Endodermal cell (in vitro differentiated cells): Measurements from ENCODE around the gene SOS1. TPM values are rescaled to one million over a fixed set of nuclear protein-coding genes. Genes with fewer than 3 reads are reported as not detected.

ENCODE experiments used
- DNase-seq: peaks from one replicate; pipeline ENCODE4 v3.0.0-alpha.2; 2017
- H3K27ac ChIP-seq: 2 replicates; pipeline ENCODE4 v1.5.1; 2013; ENCODE audit warnings: mild to moderate bottlenecking, low read depth, low read length, moderate library complexity
- H3K27me3 ChIP-seq: 2 replicates; pipeline ENCODE4 v1.6.1; 2013; ENCODE audit warnings: mild to moderate bottlenecking, low read length, moderate library complexity; ENCODE audit not compliant: insufficient read depth, control insufficient read depth, poor library complexity, severe bottlenecking
- H3K36me3 ChIP-seq: 2 replicates; pipeline ENCODE4 v1.7.0; 2013; ENCODE audit warnings: mild to moderate bottlenecking, low read length, moderate library complexity; ENCODE audit not compliant: control insufficient read depth, insufficient read depth
- H3K4me1 ChIP-seq: one replicate; pipeline ENCODE4 v1.7.0; 2013; ENCODE audit warnings: low read length; ENCODE audit not compliant: control insufficient read depth, insufficient read depth
- H3K4me3 ChIP-seq: 2 replicates; pipeline ENCODE4 v1.5.1; 2013; ENCODE audit warnings: mild to moderate bottlenecking, low read length, moderate library complexity
- H3K9ac ChIP-seq: 2 replicates; pipeline ENCODE4 v1.6.1; 2013; ENCODE audit warnings: mild to moderate bottlenecking, low read length, moderate library complexity; ENCODE audit not compliant: poor library complexity, severe bottlenecking; ENCODE audit errors: extremely low read depth
- H3K9me3 ChIP-seq: 2 replicates; pipeline ENCODE4 v1.6.1; 2013; ENCODE audit warnings: mild to moderate bottlenecking, low read length, moderate library complexity; ENCODE audit not compliant: control insufficient read depth
- H3K27ac Mint-ChIP-seq: 2 replicates; pipeline ENCODE4 v1.8.0; 2020; ENCODE audit warnings: mixed read lengths
- H3K27me3 Mint-ChIP-seq: 2 replicates; pipeline ENCODE4 v1.8.0; 2021; ENCODE audit warnings: mild to moderate bottlenecking, mixed read lengths; ENCODE audit not compliant: insufficient read depth
- H3K36me3 Mint-ChIP-seq: 2 replicates; pipeline ENCODE4 v1.8.0; 2020; ENCODE audit warnings: low read depth, mixed read lengths
- H3K4me1 Mint-ChIP-seq: 2 replicates; pipeline ENCODE4 v1.8.0; 2020; ENCODE audit warnings: mixed read lengths
- H3K4me3 Mint-ChIP-seq: 2 replicates; pipeline ENCODE4 v1.8.0; 2020; ENCODE audit warnings: mild to moderate bottlenecking, moderate library complexity, mixed read lengths
- H3K9me3 Mint-ChIP-seq: 2 replicates; pipeline ENCODE4 v1.8.0; 2020; ENCODE audit warnings: mild to moderate bottlenecking, mixed read lengths
- WGBS, 2 experiments: methylation state at CpG; one replicate each; pipeline versions ENCODE4 v1.1.5 to v1.1.7; 2013; ENCODE audit warnings: missing lambda C conversion rate in 2 of 2, mixed read lengths in 1 of 2; ENCODE audit not compliant: insufficient coverage in 1 of 2, insufficient read length in 1 of 2; 5-methylcytosine and 5-hydroxymethylcytosine counted together
- total RNA-seq, 2 donors: library from RNA; stranded (reverse); fragmentation: NEBNext Ultra II Directional in 1 of 2; extraction: Animal tissue kit (Norgen Biotek cat#: 25700) in 1 of 2; gene quantifications; 2 replicates in 1 of 2; 3 replicates in 1 of 2; pipeline ENCODE4 v1.2.1, GENCODE V29; 2021
- TF ChIP-seq, protein P1 (sequence below): fragments of 200-600 bp; sonication (generic); conservative IDR thresholded peaks from 2 replicates; pipeline ENCODE4 v1.5.0; 2021; ENCODE audit warnings: antibody characterized with exemption, mild to moderate bottlenecking

The SOS1 gene
- total RNA-seq, 2 donors from 2014 or later = 34.0 to 39.0 TPM

DNA sequence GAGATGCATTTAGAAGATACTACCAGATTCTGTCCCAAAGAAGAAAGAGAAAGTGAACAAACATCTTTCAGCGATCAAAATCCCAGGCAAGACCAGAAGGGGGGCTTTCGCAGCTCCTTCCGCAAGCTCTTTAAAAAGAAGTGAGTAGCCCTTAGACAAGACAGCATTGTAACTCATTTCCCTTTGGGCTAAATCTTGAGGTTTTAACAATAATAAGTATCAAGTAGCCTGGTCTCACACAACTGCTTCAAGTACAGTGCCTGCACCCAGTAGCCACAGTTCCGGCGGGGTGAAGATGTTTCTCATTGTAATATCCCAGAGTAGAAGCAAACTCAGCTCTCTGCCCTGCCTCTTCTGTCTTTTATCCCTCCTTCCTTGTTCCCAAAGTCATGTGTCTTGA is 154.8 kb downstream of the SOS1 start:
- Mint-ChIP-seq H3K36me3 (no peaks in the 10 kb centered on the region), H3K27ac (no peak overlapping the region), H3K4me3 (no peak overlapping the region), H3K9me3 (no peaks in the 10 kb centered on the region), H3K4me1 (peaks cover 2% of the 10 kb centered on the region), H3K27me3 (peaks cover 15% of the 10 kb centered on the region)
- H3K9me3 ChIP-seq = no peaks in the 10 kb centered on the region
- H3K27me3 ChIP-seq = peaks cover 8% of the 10 kb centered on the region
- WGBS, 2 experiments = 91 to 92% methylated on average over 5 of the region's 5 CpGs
- H3K4me3 ChIP-seq = no peak overlapping the region
- H3K9ac ChIP-seq = no peak overlapping the region
- H3K36me3 ChIP-seq = no peaks in the 10 kb centered on the region
- no peak for DNase-seq
- H3K27ac ChIP-seq = no peak overlapping the region
- TF ChIP-seq, protein P1, sequence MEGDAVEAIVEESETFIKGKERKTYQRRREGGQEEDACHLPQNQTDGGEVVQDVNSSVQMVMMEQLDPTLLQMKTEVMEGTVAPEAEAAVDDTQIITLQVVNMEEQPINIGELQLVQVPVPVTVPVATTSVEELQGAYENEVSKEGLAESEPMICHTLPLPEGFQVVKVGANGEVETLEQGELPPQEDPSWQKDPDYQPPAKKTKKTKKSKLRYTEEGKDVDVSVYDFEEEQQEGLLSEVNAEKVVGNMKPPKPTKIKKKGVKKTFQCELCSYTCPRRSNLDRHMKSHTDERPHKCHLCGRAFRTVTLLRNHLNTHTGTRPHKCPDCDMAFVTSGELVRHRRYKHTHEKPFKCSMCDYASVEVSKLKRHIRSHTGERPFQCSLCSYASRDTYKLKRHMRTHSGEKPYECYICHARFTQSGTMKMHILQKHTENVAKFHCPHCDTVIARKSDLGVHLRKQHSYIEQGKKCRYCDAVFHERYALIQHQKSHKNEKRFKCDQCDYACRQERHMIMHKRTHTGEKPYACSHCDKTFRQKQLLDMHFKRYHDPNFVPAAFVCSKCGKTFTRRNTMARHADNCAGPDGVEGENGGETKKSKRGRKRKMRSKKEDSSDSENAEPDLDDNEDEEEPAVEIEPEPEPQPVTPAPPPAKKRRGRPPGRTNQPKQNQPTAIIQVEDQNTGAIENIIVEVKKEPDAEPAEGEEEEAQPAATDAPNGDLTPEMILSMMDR = no peak
- H3K4me1 ChIP-seq = no peaks in the 10 kb centered on the region

DNA sequence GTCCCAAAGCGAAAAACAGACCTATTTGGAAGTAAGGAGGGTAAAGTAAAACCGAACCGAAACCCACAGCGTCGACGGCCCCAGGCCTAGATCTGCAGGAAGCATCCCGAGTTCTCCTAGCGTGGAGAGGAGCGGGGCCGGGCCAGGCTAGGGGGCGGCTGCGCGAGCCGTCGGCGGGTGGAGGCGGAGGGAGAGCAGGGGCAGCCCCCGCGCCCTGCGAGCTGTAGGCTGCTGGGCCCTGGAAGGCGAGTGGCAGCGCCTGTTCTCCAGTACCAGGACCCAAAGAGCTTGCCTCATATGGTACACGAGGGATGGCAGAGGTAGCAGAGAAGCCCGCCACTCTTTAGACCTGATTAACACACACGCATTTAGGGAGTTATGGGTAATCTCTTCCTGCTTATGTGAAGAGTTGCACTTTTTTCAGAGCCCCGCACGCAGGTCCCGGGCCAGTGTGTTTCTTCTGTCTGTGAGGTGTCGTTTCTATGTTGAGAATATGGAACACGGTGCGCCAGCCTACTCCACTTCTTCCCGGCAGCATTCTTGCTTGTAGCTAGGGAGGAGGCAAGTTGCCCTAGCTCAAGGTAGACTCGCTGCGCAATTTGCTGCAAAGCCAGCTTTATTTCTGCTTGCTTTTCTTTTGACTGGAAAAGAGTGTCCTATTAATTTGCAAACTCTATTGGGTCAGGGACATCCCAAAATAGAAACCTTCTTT is 160.1 kb downstream of the SOS1 start:
- peaks cover 60% of the 10 kb centered on the region for H3K27me3 Mint-ChIP-seq
- no peak overlapping the region for H3K4me3 ChIP-seq
- no peaks in the 10 kb centered on the region for H3K4me1 ChIP-seq
- WGBS, 2 experiments = 59 to 80% methylated on average over 29 to 34 of the region's 34 CpGs
- peak overlapping the region; percentile 40 for H3K4me3 Mint-ChIP-seq
- H3K27me3 ChIP-seq = peaks cover 13% of the 10 kb centered on the region
- TF ChIP-seq, protein P1 = no peak
- no peaks in the 10 kb centered on the region for H3K4me1 Mint-ChIP-seq
- no peak overlapping the region for H3K27ac Mint-ChIP-seq
- H3K36me3 ChIP-seq = no peaks in the 10 kb centered on the region
- H3K27ac ChIP-seq = no peak overlapping the region
- DNase-seq = no peak
- no peaks in the 10 kb centered on the region for H3K9me3 ChIP-seq
- H3K9ac ChIP-seq = no peak overlapping the region
- H3K36me3 Mint-ChIP-seq = no peaks in the 10 kb centered on the region
- peaks cover 2% of the 10 kb centered on the region for H3K9me3 Mint-ChIP-seq

DNA sequence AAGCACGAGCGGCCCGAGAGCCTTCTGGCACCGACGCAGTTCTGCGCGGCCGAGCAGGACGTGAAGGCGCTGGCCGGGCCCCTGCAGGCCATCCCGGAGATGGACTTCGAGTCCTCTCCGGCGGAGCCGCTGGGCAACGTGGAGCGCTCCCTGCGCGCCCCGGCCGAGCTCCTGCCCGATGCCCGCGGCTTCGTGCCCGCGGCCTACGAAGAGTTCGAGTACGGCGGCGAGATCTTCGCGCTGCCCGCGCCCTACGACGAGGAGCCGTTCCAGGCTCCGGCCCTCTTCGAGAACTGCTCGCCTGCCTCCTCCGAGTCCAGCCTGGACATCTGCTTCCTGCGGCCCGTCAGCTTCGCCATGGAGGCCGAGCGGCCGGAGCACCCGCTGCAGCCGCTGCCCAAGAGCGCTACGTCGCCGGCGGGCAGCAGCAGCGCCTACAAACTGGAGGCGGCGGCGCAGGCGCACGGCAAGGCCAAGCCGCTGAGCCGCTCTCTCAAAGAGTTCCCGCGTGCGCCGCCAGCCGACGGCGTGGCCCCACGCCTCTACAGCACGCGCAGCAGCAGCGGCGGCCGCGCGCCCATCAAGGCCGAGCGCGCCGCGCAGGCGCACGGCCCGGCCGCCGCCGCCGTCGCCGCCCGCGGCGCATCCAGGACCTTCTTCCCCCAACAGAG is 160.8 kb downstream of the SOS1 start:
- Histone ChIP-seq H3K27me3 (peaks cover 13% of the 10 kb centered on the region), H3K4me1 (no peaks in the 10 kb centered on the region), H3K27ac (no peak overlapping the region), H3K9ac (no peak overlapping the region), H3K4me3 (no peak overlapping the region), H3K36me3 (no peaks in the 10 kb centered on the region), H3K9me3 (no peaks in the 10 kb centered on the region)
- Mint-ChIP-seq H3K9me3 (peaks cover 2% of the 10 kb centered on the region), H3K4me3 (peak overlapping the region; percentile 40), H3K36me3 (no peaks in the 10 kb centered on the region), H3K27ac (no peak overlapping the region), H3K4me1 (no peaks in the 10 kb centered on the region), H3K27me3 (peaks cover 60% of the 10 kb centered on the region)
- TF ChIP-seq, protein P1 = peak; percentile 29
- WGBS, 2 experiments = 52 to 89% methylated on average over 45 to 97 of the region's 97 CpGs
- DNase-seq = peak; percentile 89
